ENCODE data around the gene PPFIA4. TPM values are rescaled to one million over a fixed set of nuclear protein-coding genes. Genes with fewer than 3 reads are reported as not detected.

Gene PPFIA4
- total RNA-seq, 6 experiments from 2014 or later = 0.37 to 1.3 (median 0.58) TPM

DNA sequence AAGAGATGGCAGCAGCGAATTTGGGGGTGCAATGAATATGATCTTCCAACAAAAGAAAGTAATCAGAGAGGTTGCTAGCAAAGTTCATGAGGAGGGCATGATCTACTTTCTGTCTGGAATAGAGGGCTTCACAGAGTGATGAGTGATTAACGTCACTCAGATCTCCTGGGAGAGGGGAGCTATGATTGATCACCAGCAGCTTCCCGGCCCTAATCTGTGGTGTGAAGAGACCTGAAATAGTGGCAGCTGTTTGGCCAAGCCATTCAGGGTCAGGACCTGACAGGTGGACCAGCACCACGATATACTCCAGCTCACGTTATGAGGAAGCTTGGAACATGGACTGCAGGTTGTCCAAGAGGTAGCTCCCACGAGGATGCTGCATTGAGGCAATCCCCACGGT, 39.0 kb upstream of the PPFIA4 start:
- no peak for DNase-seq
- H3K4me1 Mint-ChIP-seq (ENCODE audit: low read depth) = no peaks in the 10 kb centered on the region
- H3K9me3 Mint-ChIP-seq = no peaks in the 10 kb centered on the region
- no peaks in the 10 kb centered on the region for H3K36me3 Mint-ChIP-seq (ENCODE audit: low read depth)
- TF ChIP-seq, protein P1, sequence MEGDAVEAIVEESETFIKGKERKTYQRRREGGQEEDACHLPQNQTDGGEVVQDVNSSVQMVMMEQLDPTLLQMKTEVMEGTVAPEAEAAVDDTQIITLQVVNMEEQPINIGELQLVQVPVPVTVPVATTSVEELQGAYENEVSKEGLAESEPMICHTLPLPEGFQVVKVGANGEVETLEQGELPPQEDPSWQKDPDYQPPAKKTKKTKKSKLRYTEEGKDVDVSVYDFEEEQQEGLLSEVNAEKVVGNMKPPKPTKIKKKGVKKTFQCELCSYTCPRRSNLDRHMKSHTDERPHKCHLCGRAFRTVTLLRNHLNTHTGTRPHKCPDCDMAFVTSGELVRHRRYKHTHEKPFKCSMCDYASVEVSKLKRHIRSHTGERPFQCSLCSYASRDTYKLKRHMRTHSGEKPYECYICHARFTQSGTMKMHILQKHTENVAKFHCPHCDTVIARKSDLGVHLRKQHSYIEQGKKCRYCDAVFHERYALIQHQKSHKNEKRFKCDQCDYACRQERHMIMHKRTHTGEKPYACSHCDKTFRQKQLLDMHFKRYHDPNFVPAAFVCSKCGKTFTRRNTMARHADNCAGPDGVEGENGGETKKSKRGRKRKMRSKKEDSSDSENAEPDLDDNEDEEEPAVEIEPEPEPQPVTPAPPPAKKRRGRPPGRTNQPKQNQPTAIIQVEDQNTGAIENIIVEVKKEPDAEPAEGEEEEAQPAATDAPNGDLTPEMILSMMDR (IDR thresholded peaks at IDR 0.05) = no peak
- peaks cover 45% of the 10 kb centered on the region for H3K27me3 Mint-ChIP-seq (ENCODE audit: insufficient read depth)
- no peak overlapping the region for H3K4me3 Mint-ChIP-seq
- H3K27ac Mint-ChIP-seq = no peak overlapping the region

DNA sequence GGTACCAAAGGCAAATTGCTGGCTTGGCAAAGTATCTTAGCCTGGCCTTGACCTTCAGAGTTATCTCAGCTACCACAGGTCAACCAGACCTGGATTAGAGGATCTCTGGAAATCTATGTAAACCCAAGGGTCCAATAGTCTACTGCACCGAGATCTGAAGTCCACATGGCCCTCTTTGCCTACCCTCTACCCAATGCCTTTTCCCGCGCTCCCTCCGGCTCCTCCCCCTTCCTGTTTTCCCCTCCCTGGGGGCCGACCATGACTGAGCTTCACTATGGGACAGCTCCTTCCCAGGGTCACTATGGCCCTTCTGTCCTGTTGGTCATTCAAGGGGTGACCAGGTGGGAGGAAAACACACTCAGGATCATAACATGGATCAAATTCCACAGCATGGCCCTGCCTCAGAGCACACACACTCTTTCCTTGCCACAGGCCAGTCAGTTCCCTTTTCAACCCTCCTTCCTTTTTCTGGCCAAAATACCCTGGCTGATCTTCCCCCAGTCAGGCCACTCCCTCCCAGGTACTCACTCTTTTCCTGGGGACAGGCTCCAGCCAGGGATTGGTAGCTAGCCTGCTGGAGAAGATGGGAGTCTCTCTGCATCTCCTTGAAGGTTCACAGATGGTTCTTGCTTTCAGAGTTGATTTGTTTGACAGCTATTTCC, 38.2 kb upstream of the PPFIA4 start:
- no peak for DNase-seq
- no peak overlapping the region for H3K4me3 Mint-ChIP-seq
- peaks cover 51% of the 10 kb centered on the region for H3K27me3 Mint-ChIP-seq (ENCODE audit: insufficient read depth)
- no peaks in the 10 kb centered on the region for H3K36me3 Mint-ChIP-seq (ENCODE audit: low read depth)
- H3K4me1 Mint-ChIP-seq (ENCODE audit: low read depth) = no peaks in the 10 kb centered on the region
- H3K9me3 Mint-ChIP-seq = no peaks in the 10 kb centered on the region
- no peak overlapping the region for H3K27ac Mint-ChIP-seq
- TF ChIP-seq, protein P1 (IDR thresholded peaks at IDR 0.05) = no peak

DNA sequence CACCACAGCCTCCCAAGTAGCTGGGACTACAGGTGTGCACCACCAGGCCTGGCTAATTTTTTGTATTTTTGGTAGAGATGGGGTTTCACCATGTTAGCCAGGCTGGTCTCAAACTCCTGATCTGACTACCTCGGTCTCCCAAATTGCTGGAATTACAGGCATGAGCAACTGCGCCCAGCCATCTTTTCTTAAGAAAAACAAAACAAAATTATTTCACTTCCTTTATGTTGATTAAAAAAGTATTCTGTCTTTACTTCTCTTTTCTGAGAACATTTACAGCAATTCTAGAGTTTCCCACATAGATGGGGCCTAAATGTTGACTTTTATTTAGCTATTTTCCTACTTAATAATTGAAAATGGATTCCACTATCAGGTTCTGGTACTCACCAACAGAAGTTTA, 36.4 kb upstream of the PPFIA4 start:
- Mint-ChIP-seq H3K27ac (no peak overlapping the region), H3K27me3 (ENCODE audit: insufficient read depth) (peaks cover 45% of the 10 kb centered on the region), H3K4me3 (no peak overlapping the region), H3K36me3 (ENCODE audit: low read depth) (no peaks in the 10 kb centered on the region), H3K4me1 (ENCODE audit: low read depth) (peaks cover 6% of the 10 kb centered on the region), H3K9me3 (no peaks in the 10 kb centered on the region)
- TF ChIP-seq, protein P1 (IDR thresholded peaks at IDR 0.05) = no peak
- DNase-seq = no peak

DNA sequence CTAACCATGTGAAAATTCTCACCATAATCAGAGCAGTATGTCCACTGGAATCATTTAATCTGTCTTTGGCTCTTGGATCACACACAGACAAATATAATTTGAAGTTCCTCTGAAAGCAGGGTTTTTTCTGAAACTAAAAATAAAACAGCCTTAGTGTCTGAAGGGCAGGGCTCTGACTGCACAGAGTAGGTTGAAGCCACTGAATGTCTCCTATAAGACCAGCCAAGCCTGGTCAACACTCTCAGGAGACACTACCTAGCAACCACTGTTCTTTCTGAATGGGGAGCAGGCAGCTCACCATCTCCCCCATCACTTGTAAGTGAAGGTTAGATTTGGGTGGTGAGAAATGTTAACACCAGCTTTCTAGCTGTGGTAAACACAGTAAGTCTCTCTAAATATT, 35.2 kb upstream of the PPFIA4 start:
- Mint-ChIP-seq H3K36me3 (ENCODE audit: low read depth) (no peaks in the 10 kb centered on the region), H3K4me1 (ENCODE audit: low read depth) (peaks cover 15% of the 10 kb centered on the region), H3K9me3 (no peaks in the 10 kb centered on the region), H3K27me3 (ENCODE audit: insufficient read depth) (peaks cover 37% of the 10 kb centered on the region), H3K4me3 (no peak overlapping the region), H3K27ac (no peak overlapping the region)
- TF ChIP-seq, protein P1 (IDR thresholded peaks at IDR 0.05) = no peak
- DNase-seq = no peak

DNA sequence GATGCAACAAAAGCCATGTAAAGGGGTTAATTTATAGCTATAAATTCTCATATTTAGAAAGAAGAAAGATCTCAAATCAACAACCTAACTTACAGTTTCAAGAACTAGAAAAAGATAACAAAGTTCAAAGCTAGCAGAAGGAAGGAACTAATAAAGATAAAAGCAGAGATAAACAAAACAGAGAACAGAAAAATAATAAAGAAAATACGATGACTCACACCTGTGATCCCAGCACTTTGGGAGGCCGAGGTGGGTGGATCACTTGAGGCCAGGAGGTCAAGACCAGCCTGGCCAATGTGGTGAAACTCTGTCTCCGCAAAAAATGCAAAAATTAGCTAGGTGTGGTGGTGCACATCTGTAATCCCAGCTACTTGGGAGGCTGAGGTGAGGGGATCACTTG, 31.5 kb upstream of the PPFIA4 start:
- Mint-ChIP-seq H3K27me3 (ENCODE audit: insufficient read depth) (peaks cover 25% of the 10 kb centered on the region), H3K27ac (no peak overlapping the region), H3K4me3 (no peak overlapping the region; the same call in 1 of the 2 replicates), H3K4me1 (ENCODE audit: low read depth) (peaks cover 22% of the 10 kb centered on the region), H3K36me3 (ENCODE audit: low read depth) (no peaks in the 10 kb centered on the region), H3K9me3 (no peaks in the 10 kb centered on the region)
- TF ChIP-seq, protein P1 (IDR thresholded peaks at IDR 0.05) = no peak
- no peak for DNase-seq

Data from HFFc6 (cell line).